22Rv1 (cell line): ENCODE measurements around the gene ARMC9.
A peak's percentile ranks its signal among the peaks of the same experiment; 100 is the strongest.

Source experiments
- H3K27ac ChIP-seq: fragments of 450-650 bp; 2 replicates; pipeline ENCODE4 v1.5.1; 2017
- ZFX ChIP-seq: fragments of 450-650 bp; IDR thresholded peaks from 2 replicates; pipeline ENCODE4 v1.6.1; 2017; ENCODE audit warnings: antibody characterized with exemption, borderline replicate concordance
- TF ChIP-seq, protein P1 (sequence below): fragments of 450-650 bp; IDR thresholded peaks from 2 replicates; pipeline ENCODE4 v1.5.1; 2017; ENCODE audit warnings: mild to moderate bottlenecking

The ARMC9 gene

DNA sequence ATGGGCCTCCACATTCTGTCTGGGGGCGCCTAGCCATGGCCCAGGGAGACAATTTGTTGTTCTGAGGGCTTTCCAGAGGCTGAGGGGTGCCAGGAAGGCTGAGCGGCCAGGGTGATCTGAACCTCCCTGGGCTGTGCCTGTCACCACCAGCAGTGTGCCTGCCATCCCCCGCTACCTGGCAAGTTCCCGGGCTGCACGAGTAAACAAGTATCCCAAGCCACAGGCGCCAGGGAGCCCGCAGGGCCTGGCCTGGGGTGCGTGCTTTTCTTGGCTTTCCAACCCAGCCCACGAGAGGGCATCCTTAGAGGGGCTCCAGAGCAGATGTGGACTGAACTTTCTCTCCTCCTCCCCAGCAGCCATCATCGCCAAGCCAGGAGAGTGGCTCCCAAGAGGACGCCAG is 162.0 kb downstream of the ARMC9 start:
- no peak overlapping the region for H3K27ac ChIP-seq
- no peak for TF ChIP-seq ZFX
- TF ChIP-seq, protein P1, sequence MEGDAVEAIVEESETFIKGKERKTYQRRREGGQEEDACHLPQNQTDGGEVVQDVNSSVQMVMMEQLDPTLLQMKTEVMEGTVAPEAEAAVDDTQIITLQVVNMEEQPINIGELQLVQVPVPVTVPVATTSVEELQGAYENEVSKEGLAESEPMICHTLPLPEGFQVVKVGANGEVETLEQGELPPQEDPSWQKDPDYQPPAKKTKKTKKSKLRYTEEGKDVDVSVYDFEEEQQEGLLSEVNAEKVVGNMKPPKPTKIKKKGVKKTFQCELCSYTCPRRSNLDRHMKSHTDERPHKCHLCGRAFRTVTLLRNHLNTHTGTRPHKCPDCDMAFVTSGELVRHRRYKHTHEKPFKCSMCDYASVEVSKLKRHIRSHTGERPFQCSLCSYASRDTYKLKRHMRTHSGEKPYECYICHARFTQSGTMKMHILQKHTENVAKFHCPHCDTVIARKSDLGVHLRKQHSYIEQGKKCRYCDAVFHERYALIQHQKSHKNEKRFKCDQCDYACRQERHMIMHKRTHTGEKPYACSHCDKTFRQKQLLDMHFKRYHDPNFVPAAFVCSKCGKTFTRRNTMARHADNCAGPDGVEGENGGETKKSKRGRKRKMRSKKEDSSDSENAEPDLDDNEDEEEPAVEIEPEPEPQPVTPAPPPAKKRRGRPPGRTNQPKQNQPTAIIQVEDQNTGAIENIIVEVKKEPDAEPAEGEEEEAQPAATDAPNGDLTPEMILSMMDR = no peak

- H3K27ac ChIP-seq = no peak overlapping the region
- TF ChIP-seq, protein P1 = no peak
- TF ChIP-seq ZFX = no peak
These were observed 162.5 kb downstream of the ARMC9 start for GRCh38 chr2:231360881-231361371.

- H3K27ac ChIP-seq = no peak overlapping the region
- TF ChIP-seq, protein P1 = no peak
- TF ChIP-seq ZFX = no peak
These were observed 163.5 kb downstream of the ARMC9 start for GRCh38 chr2:231361701-231362554.

DNA sequence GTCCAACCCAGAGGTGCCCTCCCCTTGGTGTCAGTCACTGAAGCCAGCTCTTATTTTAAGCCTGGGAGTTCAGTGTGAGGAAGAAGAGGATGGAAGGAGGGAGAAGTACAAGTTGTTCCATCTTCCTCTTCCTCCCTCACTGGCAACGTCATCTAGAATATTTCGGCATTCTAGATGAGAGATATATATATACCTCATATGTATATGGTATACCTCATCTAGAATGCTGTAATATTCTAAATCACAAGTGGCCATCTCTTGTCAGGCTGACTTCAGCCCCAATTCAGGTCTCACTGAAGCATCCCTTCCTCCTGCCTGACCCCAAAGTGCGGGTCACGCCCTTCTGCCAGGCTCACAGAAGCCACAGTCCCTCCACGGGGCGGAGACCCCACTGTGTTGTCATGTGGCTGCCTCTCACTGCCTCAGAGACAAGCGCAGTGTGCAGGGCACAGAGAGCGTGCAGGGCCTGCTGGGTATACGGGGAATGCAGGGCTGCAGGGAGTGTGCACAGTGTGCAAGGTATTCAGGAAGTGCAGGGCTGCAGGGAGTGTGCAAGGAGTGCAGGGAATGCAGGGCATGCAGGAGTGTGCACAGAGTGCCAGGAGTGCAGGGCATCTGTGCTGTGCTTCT is 164.2 kb downstream of the ARMC9 start:
- no peak overlapping the region for H3K27ac ChIP-seq
- TF ChIP-seq, protein P1 = no peak
- no peak for TF ChIP-seq ZFX

- H3K27ac ChIP-seq = no peak overlapping the region
- TF ChIP-seq, protein P1 = no peak
- no peak for TF ChIP-seq ZFX
These were observed 165.6 kb downstream of the ARMC9 start for GRCh38 chr2:231364061-231364460.

- H3K27ac ChIP-seq = peak overlapping the region; percentile 64
- TF ChIP-seq ZFX = no peak
- TF ChIP-seq, protein P1 = no peak
These were observed 166.8 kb downstream of the ARMC9 start for GRCh38 chr2:231364961-231365810.
